Measurements from ENCODE around the gene ANTXR1.

DNA sequence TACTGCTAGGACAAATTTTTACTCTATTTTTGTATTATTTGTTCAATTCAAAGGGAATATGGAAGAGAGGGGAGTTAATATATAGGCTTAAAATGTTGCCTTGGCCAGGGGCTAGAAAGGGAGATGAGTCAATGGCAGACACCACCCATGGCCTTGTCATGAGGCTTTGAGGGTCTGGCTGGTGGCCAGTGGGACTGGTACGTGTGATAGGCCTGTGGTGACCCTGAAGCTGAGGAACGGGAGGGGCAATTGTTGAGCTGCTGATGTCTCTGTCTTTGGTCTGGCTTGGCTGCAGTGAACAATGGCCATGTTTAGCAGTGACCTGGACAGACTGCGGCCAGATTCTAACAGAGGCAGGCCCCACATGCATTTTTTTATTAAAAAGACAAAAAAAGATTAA lies 20.0 kb upstream of the ANTXR1 start:
- TF ChIP-seq POLR2AphosphoS5 (IDR thresholded peaks at IDR 0.05), result no peak
- TF ChIP-seq, protein P1, sequence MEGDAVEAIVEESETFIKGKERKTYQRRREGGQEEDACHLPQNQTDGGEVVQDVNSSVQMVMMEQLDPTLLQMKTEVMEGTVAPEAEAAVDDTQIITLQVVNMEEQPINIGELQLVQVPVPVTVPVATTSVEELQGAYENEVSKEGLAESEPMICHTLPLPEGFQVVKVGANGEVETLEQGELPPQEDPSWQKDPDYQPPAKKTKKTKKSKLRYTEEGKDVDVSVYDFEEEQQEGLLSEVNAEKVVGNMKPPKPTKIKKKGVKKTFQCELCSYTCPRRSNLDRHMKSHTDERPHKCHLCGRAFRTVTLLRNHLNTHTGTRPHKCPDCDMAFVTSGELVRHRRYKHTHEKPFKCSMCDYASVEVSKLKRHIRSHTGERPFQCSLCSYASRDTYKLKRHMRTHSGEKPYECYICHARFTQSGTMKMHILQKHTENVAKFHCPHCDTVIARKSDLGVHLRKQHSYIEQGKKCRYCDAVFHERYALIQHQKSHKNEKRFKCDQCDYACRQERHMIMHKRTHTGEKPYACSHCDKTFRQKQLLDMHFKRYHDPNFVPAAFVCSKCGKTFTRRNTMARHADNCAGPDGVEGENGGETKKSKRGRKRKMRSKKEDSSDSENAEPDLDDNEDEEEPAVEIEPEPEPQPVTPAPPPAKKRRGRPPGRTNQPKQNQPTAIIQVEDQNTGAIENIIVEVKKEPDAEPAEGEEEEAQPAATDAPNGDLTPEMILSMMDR (IDR thresholded peaks at IDR 0.05 in 8 of 11, conservative IDR thresholded peaks at IDR 0.05 in 3 of 11), result no peak

All from spleen (tissue), 7 donors.